GM21381 (cell line): ENCODE data around the gene SQSTM1.
"Not testable (repeated sequence)": the region's sequence is repeated elsewhere in the genome, so short reads cannot be mapped to it uniquely, and the experiment has no call there.

Experiments
- ATAC-seq: cut with Tn5 transposase; IDR thresholded peaks from one replicate; pipeline ENCODE4 v1.9.1; 2021; ENCODE audit warnings: mild to moderate bottlenecking, moderate library complexity; ENCODE audit not compliant: unreplicated experiment

The SQSTM1 gene

DNA sequence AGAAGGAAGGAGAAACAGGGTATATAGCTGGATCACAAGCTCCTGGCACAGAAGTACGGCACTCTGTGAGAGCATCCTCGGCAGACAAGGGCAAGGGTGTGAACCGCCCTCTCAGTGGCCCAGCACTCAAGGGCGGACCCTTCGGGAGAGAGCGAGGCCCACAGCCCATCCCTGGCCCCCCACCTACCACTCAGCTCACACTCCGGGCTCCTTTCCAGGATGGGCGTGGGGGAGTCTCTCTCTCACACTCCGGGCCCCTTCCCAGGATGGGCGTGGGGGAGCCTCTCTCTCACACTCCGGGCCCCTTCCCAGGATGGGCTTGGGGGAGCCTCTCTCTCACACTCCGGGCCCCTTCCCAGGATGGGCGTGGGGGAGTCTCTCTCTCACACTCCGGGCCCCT, 50.8 kb downstream of the SQSTM1 start:
- ATAC-seq, result not testable (repeated sequence)

DNA sequence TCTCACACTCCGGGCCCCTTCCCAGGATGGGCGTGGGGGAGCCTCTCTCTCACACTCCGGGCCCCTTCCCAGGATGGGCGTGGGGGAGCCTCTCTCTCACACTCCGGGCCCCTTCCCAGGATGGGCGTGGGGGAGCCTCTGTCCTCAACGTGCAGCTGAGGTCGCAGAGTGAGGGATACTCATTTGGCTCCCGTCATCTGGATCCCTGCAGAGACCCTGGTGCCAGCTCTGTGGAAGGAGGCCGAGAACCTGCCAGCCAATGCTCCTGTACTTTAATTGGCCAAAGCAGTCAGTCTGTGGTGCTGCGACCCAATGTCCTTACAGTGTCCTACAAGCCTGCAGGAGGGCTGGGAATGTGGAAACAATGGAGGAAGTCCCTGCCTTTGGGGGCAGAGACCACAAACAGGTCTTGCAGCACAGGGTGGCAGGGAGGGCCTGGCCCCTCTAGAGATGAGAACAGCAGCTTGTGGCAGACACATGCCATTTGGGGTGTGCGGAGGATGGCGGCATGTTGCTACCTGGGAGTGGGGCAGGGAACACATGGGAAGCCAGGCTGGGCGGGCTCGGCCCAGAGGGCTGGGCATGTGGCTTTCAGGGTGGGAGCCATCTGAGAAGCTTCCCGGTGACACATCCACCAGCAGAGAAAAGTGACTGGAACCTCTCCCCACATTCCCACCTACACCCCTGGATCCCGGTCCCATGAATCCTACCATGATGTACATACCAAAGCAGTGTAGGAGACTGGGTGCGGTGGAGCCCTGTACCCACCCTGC, 51.5 kb downstream of the SQSTM1 start:
- ATAC-seq, result no peak

DNA sequence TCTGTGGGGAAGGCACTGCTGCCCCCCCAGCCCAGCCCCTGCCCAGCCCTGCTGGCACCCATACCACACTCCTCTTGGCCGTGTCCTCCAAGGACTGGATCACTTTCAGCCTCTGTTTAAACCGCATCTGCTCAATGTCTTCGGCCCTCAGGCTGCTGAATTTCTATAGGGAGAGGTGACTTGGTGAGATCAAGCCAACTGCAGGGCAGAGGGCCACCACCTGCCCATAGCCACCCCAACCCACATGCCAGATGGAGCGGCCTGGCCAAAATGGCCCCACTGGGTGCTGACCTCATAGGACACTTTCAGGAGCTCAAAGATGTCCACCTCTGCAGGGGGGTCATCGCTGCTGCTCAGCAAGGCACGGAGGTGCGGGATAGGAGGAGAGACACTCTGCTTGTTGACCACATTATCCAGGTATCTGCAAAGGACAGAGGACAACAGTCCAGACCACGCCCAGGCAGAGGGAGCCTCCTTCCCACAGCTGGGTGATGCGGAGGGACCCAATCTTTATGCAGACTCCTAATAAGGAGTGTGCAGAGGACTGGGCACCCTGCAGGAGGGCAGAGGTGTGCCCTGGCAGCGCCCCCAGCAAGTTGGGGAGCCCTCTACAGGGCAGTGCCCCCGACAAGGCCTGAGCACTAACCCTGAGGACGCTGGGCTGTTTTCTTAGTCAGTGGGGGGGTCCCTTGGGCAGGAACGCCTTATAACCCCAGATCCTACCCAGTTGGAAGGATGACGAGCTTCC, 52.3 kb downstream of the SQSTM1 start:
- no peak for ATAC-seq

- no peak for ATAC-seq
These were observed 52.9 kb downstream of the SQSTM1 start for GRCh38 chr5:179873588-179874110.

- no peak for ATAC-seq
These were observed 53.4 kb downstream of the SQSTM1 start for GRCh38 chr5:179874136-179874535.

- no peak for ATAC-seq
These were observed 54.0 kb downstream of the SQSTM1 start for GRCh38 chr5:179874536-179875292.

DNA sequence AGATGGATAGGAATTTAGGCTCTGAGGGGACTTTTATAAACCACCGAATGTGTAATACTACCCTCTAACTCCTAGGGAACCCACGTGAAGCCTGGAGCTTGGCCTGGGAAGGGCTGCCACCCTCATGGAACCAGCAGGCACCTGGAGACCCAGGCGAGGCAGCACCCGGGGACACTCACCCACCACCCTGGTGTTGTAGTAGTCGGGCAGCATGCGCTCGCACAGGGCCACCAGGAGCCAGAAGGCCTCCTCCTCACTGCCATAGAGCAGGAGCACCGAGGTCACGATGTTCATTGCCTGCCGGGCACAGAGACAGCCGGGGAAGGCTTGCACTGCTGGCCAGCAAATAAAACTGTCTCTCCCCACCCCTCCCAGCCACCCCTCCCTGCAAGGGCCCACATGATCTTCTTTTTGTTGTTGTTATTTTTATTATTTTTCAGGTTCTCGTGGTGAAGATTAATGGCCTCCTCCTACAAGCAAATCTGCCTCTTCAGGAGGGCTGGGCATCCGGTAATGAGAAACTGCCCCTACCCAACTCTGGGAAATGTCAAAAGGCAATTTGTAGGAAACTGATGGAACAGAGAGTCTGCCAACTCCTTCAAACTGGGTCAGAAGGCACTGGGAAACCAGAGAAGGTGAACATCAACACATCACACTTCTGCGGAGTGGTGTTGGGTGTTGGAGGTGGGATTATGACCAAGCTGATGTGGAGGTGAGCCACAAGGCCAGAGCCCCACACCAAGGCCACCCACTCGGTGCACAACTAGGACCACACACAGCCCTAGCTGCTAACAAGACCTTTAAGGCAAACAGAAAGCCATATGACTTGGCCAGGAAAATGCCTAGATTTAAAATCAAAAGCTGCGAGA, 55.3 kb downstream of the SQSTM1 start:
- no peak for ATAC-seq

DNA sequence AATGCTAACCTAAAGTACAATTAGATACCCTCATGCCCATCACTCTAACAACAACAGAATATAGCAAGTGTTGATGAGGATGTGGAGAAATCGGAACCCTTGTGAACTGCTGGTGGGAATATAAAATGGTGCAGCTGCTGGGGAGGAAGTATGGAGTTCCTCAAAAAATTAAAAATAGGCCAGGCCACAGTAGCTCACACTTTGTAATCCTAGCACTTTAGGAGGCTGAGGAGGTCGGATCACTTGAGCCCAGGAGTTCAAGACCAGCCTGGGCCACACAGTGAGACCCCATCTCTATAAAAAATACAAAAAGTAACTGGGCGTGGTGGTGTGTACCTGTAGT, 55.9 kb downstream of the SQSTM1 start:
- no peak for ATAC-seq

DNA sequence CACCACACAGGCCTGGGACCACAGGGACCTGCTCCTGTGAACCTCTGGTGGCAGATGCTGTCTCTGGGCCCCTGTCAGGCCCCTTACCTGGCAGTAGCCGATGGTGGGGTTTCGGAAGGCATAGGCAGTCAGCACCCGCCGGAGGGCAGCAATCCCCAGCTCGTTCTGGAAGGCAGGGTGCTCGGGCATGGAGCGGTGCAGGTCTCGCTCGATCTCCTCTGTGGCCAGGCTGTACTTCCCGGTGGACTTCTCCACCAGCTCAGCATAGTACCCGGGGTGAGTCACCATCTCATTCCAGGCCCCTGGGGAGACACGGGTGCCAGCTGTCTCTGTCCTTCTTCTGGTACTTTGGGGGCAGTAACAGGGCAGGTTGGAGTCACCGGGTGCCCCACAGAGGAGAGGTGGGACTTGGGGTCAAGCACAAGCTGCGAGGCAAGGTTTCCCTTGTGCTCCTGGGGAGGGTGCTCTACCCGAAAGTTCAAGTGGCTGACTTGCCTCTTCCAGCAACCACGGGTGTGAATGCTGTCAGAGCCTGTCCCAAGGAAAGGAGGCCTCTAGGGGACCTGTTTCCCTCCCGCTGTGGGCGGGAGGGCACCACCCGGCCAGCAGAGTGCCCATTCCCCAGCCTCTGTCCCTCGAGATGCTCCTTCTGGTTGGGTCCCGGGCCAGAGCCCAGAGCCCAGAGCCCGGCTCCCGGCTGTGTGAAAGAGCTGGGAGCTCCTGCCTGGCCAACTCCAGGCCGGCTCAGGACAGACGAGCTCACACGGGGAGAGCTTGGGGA, 57.7 kb downstream of the SQSTM1 start:
- no peak for ATAC-seq

- ATAC-seq, result no peak
These were observed 58.4 kb downstream of the SQSTM1 start for GRCh38 chr5:179879003-179879689.

- ATAC-seq, result no peak
These were observed 58.9 kb downstream of the SQSTM1 start for GRCh38 chr5:179879690-179880010.

DNA sequence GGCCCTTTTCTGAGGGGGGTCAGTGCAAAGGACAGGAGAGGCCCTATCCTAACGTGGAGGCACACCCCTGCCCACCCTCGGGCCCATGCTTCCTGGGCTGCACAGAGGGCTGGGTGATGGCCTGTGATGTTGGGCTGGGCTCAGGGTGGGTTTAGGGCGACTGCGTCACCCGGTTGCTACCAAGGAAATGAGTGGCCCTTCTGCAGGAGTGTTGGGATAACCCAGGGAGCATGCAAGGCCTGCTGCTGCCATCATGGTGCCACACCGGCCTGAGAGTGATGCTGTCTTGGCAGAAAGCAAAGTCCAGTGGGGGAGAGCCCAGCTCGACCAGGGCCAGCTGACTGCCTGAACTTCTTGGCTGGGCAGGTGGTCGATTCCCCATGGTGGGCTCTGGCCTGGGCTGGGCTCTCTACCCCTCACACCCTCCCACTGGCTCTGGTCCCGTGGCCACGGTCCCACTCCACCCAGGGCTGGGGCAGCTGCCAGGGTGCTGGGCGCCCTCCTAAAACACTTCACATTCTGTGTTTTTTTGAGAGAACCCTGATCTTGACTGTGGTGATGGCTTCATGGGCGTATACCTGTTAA, 59.5 kb downstream of the SQSTM1 start:
- no peak for ATAC-seq

DNA sequence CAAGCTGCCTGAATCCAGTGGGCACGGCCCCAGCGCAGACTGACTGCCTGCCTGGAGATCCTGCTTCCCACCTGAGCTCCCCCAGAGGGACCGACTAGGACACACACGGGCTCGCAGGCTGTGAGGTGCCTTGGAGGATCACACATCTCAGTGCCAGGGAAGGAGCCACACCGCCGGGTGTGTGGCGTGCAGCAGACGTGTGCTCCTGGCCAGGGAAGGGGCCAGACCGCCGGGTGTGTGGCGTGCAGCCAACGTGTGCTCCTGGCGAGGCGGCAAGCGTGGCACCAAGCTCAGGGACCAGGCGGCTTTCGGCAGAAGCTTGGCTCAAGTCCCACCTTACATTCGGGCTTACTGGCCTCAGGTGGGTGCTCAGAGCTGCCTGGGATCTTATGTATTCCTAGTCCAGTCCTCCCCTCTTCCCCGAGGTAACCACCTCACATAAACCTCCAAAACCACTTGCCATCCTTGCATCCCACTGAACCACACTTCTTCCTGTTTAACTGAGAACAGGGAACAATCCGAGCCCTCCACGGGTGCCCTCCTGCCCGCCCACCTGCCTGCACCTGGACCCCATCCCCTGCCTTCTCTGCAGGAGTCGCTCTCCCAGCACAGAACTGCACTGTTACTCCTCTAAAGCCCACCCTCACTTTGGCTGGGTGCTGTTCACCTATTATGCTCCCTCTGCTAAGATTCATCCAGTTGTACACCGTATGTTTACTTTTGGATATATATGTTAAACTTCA, 60.3 kb downstream of the SQSTM1 start:
- no peak for ATAC-seq

GRCh38 chr5:179882338-179882737, 61.6 kb downstream of the SQSTM1 start:
- ATAC-seq, result no peak

GRCh38 chr5:179883163-179883562, 62.5 kb downstream of the SQSTM1 start:
- ATAC-seq, result no peak

- no peak for ATAC-seq
These were observed 64.9 kb downstream of the SQSTM1 start for GRCh38 chr5:179885491-179886090.

- no peak for ATAC-seq
These were observed 65.6 kb downstream of the SQSTM1 start for GRCh38 chr5:179886190-179886911.
